ENCODE results near the gene DHCR7.
"Not testable (repeated sequence)": the region's sequence is repeated elsewhere in the genome, so short reads cannot be mapped to it uniquely, and the experiment has no call there.

DHCR7 gene

DNA sequence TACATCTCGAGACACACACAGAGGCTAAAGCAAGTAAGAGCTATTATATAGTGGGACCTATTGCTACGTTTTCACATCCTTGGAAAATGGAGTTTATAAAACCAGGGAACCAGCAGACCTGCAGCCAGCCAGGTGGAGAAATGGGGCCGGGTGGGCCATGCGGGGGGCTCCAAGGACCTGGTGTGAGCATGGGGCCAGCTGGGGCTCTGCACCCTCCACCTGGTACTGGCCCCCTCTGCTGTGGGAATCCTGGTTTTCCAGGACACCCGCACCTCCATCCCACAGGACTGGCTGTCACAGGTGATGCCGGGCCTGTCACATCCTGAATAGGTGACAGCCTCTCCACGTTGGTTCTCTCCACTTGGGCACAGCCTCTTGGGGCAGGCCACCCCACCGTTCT, 11.3 kb downstream of the DHCR7 start:
- DNase-seq = no peak

DNA sequence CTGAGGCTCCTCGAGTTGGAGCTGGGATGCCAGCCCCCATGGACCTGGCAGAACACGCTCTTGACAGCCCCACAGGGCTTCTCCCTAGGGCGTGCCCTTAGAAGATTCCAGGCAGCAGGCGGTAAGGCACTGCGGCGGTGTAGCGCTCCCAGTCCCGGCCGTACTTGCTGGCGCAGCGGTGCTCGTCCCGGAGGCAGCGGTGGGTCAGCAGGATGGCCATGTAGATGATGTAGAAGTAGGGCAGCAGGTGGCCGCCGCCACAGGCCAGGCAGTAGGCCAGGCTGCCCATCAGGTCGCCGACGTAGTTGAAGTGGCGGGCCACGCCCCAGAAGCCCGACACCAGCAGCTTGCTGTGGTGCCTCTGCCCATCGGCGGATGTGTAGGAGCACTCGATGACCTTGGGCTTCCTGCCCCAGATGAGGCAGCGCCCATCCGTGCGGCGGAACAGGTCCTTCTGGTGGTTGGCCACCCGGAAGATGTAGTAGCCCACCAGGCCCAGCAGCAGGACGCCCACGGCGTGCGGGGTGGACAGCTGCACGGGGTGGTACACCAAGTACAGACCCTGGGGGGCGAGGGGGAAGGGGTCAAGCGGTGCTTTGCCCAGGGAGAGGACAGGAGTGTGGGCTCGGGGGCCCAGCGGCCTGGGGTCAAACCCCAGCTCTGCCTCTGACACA, 12.8 kb downstream of the DHCR7 start:
- no peak for DNase-seq

DNA sequence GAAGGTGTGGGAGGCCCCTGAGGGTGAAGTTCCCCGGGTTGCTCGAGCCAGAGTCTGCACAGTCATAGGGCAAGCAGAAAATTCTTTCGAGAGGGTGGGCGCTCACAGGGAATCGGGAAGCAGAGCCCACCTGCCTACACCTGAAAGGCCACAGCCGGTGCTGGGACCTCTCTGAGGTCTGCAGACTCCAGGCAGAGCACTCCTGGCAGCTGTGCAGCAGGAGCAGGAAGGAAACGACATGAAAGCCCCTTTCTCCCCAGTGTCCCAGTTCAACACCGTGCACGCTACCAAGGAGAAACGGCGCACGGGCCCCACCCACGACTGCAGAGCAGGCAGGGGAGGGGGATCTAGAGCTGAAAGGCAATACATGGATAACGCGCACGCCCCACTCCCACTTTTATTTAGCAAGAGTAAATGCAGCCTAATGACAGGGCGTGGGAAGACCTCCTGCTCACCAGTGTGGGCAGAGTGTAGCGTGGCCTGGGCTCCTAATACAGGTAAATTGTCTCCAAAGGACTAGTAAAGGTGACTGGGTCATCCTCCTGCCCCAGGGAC, 13.5 kb downstream of the DHCR7 start:
- DNase-seq = no peak

DNA sequence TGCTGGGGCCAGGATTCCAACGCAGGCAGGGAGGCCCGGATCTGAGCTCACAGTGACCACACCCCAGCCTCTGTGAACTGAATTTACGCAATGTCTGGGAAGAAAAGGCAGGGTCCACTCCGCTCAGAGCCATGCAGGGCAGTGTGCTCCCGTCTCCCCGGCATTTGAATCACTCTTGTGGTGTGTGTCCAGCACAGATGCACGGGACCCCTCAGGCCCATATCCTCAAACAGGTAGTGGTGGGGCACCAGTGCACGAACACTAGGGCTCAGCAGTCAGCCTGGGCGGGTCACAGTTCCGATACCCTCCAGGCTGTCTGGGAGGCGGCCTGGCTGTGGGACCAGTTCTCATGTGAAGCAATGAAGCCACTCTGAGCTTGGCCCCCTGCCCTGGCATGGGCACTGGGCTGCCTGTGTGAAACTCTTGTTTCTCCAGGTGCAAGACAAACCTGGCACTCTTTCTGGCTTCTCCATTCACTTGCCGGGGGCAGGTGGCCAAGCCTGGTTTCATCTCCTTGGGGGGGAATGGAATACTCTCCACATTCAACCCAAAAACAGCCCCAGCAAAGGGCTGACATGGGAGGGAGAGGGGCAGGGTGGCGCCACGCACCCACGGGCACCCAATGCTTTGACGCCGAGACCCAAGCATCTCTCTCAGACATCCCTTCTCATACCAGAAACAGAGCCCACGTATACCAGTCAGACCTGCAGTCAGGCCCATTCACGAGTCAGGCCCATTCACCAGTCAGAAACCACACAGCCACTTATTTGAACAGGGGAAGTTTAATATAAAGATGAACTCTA, 14.3 kb downstream of the DHCR7 start:
- DNase-seq = no peak

DNA sequence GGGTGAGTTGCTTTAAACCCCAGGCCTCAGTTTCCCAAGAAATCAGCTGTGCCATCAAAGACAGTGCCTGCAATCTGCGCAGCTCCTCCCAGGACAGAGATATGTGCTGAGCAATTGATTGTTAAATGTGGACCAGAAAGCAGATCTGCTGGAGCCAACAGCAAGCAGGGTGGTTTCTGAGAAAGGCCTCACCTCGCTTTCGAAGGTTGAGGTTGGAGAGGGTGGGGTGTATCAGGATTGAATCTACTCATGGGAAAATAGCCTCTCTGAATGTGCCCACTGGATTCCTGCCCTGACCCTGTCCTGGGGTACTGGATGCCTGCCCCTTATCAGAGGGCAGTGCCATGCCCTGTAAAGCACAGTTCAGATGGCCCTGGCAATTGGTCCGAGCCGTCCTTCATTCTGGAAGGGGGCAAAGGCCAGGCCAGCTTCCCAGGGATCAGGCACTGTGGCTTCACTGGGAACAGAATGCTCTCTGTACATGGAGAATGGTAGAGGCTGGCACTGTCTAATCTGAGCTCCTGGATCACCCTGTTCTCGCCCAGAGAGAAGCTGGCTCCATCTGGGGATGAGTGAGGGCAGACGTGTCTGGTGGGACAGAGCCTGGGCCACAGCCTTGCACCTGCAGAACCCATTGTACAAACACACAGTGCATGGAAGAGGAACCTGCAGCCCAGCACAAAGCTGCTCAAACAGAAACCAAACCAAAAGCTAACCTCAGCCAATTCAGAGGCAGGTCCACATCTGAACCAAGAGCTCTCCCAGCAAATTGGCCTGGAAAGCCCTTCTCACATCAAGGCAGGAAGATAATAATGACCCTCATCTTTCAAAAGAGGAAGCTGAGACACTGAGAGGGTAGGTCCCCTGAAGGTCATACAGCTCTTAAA, 15.2 kb downstream of the DHCR7 start:
- DNase-seq = no peak

DNA sequence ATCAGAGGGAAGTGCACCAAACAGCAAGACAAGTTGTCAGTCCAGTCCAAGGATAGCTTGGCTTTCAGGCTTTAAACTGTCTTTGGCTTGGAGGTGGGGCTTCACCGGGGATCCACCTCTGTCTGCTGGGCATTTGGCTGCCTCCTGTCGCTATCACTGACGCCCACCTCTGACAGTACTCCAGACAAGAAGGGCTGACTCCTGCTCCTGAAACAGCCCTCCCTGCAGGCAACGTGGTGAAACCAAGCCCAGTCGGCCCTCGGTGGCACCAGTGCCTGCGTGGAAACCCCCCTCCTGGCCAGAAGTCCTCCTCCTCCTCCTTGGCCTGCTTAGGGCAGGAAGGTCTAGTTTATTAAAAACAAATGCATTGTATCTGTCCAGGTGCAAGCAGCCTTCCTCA, 16.9 kb downstream of the DHCR7 start:
- no peak for DNase-seq

DNA sequence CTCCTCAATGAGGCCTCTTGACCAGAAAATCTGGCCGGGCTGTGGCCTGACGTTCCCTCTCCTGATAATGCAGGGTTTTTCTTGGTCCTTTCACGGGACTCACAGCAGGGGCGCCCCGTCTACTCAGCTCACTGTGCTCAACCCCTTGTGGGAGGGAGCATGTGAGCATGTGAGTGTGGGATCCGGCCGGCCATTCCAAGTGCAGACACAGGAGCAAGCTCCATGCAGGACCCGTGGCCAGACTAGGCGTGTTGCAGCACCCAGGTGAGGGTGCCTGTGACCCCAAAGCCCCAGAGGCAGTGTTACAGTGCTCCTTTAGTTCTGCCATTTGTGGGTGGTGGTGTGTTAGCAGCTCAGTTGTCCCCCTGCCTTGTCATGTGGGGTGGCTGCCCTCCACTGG, 18.0 kb downstream of the DHCR7 start:
- no peak for DNase-seq

DNA sequence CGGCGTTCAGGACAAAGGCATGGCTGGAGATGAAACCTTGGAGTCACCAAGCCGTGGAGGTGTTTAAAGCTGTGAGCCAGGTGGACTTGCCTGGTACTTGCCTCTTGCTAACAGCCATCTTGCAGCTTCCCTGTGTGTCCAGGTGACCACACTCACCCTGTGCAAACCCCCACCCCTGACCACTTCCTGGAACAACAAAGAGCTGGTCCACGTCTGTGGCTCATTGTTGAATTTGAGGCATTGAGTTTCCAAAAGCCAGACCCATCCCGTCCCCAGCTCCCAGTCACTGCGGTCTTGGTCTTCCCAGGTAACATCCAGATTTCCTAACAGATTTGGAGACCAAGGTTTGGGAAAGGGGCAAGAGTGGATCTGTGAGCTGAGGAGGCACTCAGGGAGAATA, 18.5 kb downstream of the DHCR7 start:
- DNase-seq = no peak

DNA sequence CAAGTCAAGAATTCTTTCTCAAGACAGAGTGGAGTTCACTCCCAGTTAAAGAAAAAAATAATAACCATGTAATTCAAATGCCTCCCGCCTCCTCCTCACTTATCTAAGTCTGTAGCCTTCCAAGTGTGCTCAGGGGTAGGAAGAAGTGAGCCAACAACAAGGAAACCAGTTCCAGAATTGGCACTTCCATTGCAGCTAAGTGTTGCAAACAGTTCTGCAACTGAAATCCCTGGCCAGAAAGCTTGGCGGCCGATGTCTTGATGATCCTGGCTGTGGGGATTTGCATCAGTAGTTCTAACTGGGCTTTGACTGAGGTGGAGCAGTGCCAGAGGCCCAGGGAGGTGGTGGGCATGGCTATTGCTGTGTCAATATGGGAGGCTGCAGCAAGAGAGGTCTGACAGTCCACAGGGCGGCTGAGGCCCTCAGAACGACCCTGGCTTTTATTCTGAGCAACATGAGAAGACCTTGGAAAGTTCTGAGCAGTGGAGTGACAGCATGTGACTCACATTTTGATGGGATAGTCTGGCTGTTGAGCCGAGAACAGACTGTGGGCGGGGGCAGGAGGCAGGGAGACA, 19.2 kb downstream of the DHCR7 start:
- DNase-seq = no peak

DNA sequence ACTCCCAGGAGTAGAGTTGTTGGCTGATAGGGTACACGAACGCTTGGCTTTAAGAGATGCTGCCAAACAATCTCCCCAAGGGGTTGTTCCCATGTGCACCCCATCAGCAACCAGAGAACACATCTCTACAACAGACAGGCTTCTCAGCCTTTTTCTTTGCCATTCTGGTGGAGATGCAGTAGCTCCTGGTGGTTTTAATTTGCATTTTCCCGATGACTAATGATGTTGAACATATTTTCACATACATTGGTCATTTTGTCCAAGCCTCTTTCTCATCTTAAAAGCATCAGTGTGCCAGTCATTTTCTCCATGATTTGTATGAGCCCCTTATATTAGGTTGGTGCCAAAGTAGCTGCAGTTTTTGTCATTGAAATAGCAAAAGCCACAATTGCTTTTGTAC, 21.8 kb downstream of the DHCR7 start:
- DNase-seq = no peak

DNA sequence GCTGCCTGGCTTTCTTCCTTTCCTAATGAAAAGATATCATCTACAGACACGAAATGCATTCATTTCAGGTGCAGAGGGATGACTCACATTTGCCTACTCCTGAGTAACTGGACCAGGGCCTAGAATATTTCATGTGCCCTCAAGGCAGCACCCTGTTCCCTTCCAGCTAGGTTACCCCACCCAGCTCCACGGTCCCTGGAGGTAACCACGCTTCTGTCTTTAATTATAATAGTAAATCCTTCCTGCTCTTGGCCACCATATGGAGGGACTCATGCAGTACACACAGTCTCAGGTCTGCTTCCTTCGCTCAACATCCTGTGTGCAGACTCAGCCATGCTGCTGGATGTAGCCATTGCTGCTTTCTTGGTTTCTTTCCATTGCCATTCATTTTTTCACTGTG, 22.3 kb downstream of the DHCR7 start:
- DNase-seq = no peak

DNA sequence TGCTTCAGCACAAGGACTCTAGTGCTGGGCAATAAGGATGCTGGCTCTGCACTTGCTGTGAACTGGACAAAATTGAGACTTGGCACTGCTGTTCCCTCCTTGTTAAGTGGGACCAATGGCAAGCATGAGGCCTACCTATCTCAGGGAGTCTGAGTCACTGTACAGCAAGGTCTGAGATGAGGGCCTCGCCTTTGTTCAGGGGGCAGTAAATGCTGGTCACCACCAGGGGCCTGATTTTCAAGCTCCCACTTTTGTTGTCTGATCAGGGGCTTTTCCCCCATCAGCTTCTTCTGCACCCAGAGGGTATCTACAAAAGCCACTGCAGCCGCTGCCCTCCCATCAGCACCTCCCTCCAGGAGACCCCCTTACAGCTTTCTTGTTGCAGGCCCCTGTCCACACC, 22.8 kb downstream of the DHCR7 start:
- DNase-seq = no peak

DNA sequence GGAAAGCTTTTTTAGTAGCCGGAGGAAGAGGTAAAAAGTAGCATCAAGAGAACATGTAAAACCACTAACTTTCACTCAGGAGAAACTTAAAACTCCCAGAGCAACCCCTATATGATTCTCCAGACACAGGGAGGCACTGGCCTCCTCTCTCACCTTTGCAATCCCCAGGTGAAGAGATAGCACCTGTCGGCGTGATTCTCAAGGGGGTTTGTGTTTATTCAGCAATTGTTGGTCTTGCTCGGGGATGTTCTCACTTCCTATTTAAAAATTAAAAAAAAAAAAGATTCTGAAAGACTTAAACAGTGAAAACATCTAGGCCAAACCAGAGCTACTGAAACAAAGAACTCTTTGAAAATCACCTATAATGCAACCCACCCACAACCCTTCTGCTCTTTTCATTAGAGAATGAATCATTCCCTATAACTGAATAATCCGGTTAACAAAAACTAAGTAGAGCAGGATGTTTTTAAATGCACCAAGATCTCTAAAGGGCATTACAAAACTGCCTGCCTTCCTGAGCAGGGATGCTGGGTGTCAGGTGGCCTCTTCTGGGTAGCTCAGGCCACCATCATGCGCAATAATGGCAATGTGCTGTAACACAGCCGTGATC, 24.9 kb downstream of the DHCR7 start:
- DNase-seq = no peak

DNA sequence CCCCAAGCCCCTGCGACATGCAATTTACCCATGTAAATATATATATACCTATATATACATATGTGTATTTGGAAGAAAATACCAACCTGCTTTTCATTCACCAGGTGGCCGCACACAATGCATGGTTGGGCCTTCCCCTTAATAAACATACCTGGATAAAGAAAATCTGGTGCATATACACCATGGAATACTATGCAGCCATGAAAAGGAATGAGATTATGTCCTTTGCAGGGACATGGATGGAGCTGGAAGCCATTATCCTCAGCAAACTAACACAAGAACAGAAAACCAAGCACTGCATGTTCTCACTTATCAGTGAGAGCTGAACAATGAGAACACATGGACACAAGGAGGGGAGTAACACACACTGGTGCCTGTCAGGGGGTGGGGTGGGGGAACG, 25.9 kb downstream of the DHCR7 start:
- not testable (repeated sequence) for DNase-seq

DNA sequence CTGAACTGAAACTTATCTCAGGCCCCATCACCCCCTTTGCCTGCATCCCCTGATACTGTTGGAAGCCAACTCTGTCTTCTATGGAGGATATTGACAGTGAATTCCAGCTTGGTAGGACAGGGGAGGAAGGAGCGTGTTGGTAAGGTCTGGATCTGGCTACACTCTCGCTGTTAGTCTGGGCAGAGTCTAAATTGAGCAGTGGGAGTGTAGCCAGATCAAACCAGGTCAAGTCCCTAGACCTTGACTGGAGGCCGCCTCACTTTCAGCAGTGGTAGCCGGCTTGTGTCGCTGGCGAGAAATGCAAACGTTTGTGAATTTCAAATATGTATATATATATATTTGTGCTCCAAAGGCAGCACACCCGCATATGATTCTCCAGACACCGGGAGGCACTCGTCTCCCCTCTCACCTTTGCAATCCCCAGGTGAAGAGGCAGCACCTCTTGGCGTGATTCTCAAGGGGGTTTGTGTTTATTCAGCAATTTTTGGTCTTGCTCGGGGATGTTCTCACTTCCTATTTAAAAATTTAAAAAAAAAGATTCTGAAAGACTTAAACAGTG, 26.7 kb downstream of the DHCR7 start:
- DNase-seq = no peak

DNA sequence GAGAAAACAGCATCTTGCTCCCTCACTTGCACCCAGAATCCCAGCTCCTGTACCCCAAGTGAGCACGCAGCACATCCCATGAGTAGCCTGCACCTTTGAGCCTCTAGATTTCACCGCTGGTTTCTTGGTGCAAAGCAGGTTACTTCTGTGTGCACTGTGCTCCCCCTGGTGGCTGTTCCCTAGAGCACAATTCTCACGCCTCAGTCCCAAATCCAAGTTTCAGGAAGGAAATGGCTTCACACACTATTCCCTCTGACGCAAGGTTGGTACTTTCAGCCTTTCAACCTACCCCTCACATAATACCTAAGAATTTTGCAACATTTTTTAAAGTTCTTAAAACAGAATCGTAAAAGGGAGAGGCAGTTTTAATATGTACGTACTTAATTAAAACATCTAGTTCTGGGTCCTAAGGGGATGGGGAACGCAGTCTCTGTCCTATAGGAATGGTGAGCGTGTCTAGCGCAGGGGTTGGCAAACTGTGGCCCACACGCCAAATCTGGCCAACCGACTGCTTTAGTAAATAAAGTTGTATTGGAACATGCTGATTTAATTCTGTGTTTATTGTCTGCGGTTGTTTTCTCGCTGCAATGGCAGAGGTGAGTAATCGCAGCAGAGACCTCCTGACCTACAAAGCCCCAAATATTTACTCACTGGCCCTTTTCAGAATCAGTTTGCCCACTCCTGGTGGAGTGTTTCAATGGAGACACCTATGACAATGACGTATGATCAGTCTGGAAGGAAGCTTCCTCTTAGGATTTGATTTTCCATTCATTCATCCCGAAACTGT, 27.5 kb downstream of the DHCR7 start:
- peak; percentile 65 for DNase-seq

DNA sequence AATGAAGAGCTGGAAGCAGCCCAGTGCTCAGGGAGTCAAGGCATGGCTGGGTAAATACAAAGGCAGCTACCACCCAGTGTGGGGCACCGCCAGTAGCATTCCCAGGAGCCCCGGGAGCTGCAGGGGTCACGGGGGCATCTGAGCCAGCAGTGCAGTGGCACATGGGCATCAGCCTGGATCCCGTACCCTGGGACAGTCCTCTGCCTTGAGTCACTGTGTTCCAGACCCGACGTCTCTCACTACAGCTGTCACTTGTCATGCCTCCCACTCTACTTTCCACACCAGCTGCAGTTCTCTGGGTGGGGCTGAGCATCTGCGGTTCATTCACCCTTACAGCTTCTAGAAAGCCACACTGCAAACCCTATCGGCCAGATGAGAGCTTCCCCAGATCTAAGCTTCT, 29.6 kb downstream of the DHCR7 start:
- DNase-seq = no peak

DNA sequence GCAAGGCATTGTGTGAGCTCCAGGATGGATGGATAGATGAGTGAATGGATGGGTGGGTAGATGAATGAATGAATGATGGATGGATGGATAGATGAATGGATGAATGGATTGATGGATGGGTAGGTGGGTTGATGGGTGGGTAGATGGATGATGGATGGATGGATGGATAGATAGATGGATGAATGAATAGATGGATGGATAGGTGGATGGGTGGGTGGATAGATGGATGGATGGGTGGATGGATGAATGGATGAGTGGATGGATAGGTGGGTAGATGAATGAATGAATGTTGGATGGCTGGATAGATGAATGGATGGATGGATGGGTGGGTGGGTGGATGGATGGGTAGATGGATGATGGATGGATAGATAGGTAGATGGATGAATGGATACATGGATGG, 33.5 kb downstream of the DHCR7 start:
- DNase-seq = no peak

DNA sequence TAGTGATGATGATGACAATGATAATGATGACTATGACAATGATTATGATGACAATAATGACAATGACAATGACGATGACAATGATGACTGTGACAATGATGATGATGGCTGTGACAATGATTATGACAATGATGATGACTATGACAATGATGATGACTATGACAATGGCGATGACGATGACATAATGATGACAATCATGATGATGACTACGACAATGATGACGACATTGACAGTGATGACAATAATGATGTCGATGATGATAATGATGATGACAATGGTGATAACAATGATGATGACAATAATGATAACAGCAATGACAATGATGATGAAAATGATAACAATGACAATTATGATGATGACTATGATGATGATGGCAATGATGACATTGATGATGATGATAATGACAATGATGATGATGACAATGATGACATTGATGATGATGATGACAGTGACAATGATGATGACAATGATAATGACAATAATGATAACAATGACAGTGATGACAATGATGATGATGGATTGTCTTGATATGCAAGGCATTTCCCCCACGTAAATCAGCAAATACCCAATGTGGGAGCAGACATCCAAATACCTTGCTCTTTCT, 37.7 kb downstream of the DHCR7 start:
- no peak for DNase-seq

DNA sequence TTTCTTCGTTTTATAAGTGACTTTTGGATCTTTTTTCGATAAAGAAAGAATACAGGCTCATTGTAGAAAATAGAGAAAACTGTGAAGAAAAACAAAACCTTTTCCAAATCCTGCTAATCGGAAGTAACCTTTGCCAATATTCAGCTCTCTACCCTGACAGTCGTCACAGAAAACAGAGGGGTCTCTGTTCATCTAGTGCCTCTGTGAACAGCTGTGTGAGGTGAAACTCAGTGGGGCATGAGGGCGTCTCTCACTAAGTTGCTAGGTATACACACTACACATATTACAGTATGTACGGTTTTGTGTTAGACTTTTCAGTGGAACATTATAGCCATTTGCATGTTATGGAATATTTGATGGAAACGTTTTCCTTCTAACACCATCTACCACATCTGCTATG, 39.4 kb downstream of the DHCR7 start:
- DNase-seq = no peak

DNA sequence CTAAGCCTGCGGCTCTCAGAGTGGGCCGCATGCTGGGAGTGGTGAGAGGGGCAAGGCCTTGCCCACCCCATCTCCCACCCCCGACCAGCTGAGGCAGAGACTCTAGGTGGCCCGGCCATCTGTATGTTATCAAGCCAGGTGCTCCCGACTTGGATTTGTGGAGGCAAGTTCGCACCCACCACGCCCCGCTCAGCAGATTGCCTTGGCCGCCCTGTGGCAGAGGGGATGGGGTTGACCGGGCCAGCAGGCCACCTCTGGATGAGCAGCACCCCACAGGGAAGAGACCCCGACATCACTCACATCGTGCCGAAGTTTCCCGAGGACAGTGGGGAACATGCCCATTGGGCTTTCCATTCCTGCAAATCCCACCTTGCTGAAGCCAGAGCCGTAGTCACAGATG, 40.8 kb downstream of the DHCR7 start:
- DNase-seq = no peak
